HepG2 (cell line): Measurements from ENCODE around the gene DDOST. TPM values are rescaled to one million over a fixed set of nuclear protein-coding genes. Genes with fewer than 3 reads are reported as not detected.
A peak's percentile ranks its signal among the peaks of the same experiment; 100 is the strongest.

Experiments
- ARHGAP35 ChIP-seq: sonication (generic); formaldehyde crosslinking; IDR thresholded peaks from 2 replicates; pipeline ENCODE4 v1.9.0; 2022; ENCODE audit warnings: mild to moderate bottlenecking, inconsistent platforms, moderate library complexity, missing genetic modification reagents, borderline replicate concordance
- CSRNP2 ChIP-seq: sonication (generic); formaldehyde crosslinking; conservative IDR thresholded peaks from 2 replicates; pipeline ENCODE4 v1.8.0; 2022; ENCODE audit warnings: low read depth, missing genetic modification reagents
- DRAP1 ChIP-seq: IDR thresholded peaks from 2 replicates; pipeline ENCODE4 v1.6.1; 2016; ENCODE audit warnings: missing genetic modification reagents, missing compliant biosample characterization
- GATA4 ChIP-seq: sonication (generic); IDR thresholded peaks from 2 replicates; pipeline ENCODE4 v1.6.1; 2016; ENCODE audit warnings: antibody characterized with exemption, low read depth, borderline replicate concordance
- HNF4A ChIP-seq: sonication (generic); formaldehyde crosslinking; IDR thresholded peaks from 2 replicates; pipeline ENCODE4 v1.4.0; 2020; ENCODE audit warnings: missing genetic modification reagents
- KLF16 ChIP-seq, 2 experiments: sonication (generic) in 1 of 2; formaldehyde crosslinking in 1 of 2; IDR thresholded peaks; 2 replicates each; pipeline versions ENCODE4 v1.6.1 to v1.8.0; 2016 to 2023; ENCODE audit warnings: missing genetic modification reagents in 2 of 2, missing compliant biosample characterization in 1 of 2
- MED13 ChIP-seq: sonication (generic); formaldehyde crosslinking; IDR thresholded peaks from 2 replicates; pipeline ENCODE4 v1.5.0; 2020; ENCODE audit warnings: missing genetic modification reagents
- MEIS1 ChIP-seq: sonication (generic); formaldehyde crosslinking; IDR thresholded peaks from 2 replicates; pipeline ENCODE4 v1.9.0; 2021; ENCODE audit warnings: mild to moderate bottlenecking, missing genetic modification reagents, moderate library complexity, borderline replicate concordance
- MTA3 ChIP-seq: sonication (generic); formaldehyde crosslinking; IDR thresholded peaks from 2 replicates; pipeline ENCODE4 v1.4.0; 2020; ENCODE audit warnings: missing genetic modification reagents
- PITX1 ChIP-seq: sonication (generic); formaldehyde crosslinking; IDR thresholded peaks from 2 replicates; pipeline ENCODE4 v1.5.1; 2020; ENCODE audit warnings: mild to moderate bottlenecking, missing genetic modification reagents
- SP1 ChIP-seq, 2 experiments: fragments of 450-650 bp in 1 of 2; sonication (generic) in 1 of 2; formaldehyde crosslinking in 1 of 2; IDR thresholded peaks; 2 replicates each; pipeline versions ENCODE4 v1.4.0 to v1.6.1; 2016 to 2020; ENCODE audit warnings: missing genetic modification reagents in 1 of 2
- SRSF9 ChIP-seq: fragments of 200-400 bp; formaldehyde crosslinking; IDR thresholded peaks from 2 replicates; pipeline ENCODE4 v1.6.1; 2018; ENCODE audit warnings: borderline replicate concordance, mild to moderate bottlenecking, low read depth, low read length; ENCODE audit not compliant: insufficient read depth, poor library complexity, severe bottlenecking
- TGIF2 ChIP-seq: IDR thresholded peaks from 2 replicates; pipeline ENCODE4 v1.6.1; 2016; ENCODE audit warnings: control low read depth, missing compliant biosample characterization
- ZNF792 ChIP-seq: IDR thresholded peaks from 2 replicates; pipeline ENCODE4 v1.6.1; 2016
- ZNF850 ChIP-seq: sonication (generic); formaldehyde crosslinking; conservative IDR thresholded peaks from 2 replicates; pipeline ENCODE4 v1.9.0; 2021; ENCODE audit warnings: mild to moderate bottlenecking, missing genetic modification reagents
- polyA plus RNA-seq, 8 experiments: library from polyadenylated mRNA; depleted of rRNA in 3 of 8; stranded (reverse) in 7 of 8; unstranded in 1 of 8; fragments of >200 nt; fragmentation: Illumina TruSeq in 4 of 8; extraction: Trizol in 4 of 8; gene quantifications; 2 replicates each; pipeline versions ENCODE4 v1.2.1 to v1.2.3, GENCODE V29; 2011 to 2016; ENCODE audit warnings: low read depth in 4 of 8, missing spikeins in 1 of 8, mixed read lengths in 1 of 8; ENCODE audit not compliant: insufficient read depth in 1 of 8
- total RNA-seq, 5 experiments: library from RNA; depleted of rRNA; stranded (reverse); fragments of >200 nt; fragmentation: Illumina TruSeq; extraction: Trizol; gene quantifications; 2 replicates each; pipeline ENCODE4 v1.2.3, GENCODE V29; 2016; ENCODE audit warnings: low read depth in 1 of 5
- TF ChIP-seq, protein P1 (sequence below): sonication (generic); formaldehyde crosslinking; IDR thresholded peaks from 2 replicates; pipeline ENCODE4 v1.5.1; 2020; ENCODE audit warnings: mild to moderate bottlenecking, missing genetic modification reagents, moderate library complexity
- TF ChIP-seq, protein P2 (sequence below): sonication (generic); formaldehyde crosslinking; IDR thresholded peaks from 2 replicates; pipeline ENCODE4 v1.4.0; 2020; ENCODE audit warnings: missing genetic modification reagents
- TF ChIP-seq, protein P3 (sequence below): sonication (generic); IDR thresholded peaks from 2 replicates; pipeline ENCODE4 v1.6.1; 2016; ENCODE audit warnings: low read depth, borderline replicate concordance

The DDOST gene
- total and polyA plus RNA-seq, 2 of the 13 experiments (the other 11 are each of a cell fraction or from before 2014, with no cell fraction given) = 335 to 494 TPM

GRCh38 chr1:20661207-20662109 lies at the start of gene DDOST (continued):
- TF ChIP-seq CSRNP2 (CRISPR knock-in tag) (no peak), MED13 (CRISPR knock-in tag) (peak; percentile 23; the same call in 1 of the 2 replicates), SP1 (IDR thresholded peaks at IDR 0.05) (no peak), SP1 (CRISPR knock-in tag; IDR thresholded peaks at IDR 0.05) (peak; percentile 77), PITX1 (CRISPR knock-in tag) (peak; percentile 6; the same call in 1 of the 2 replicates), MTA3 (CRISPR knock-in tag) (no peak), KLF16 (CRISPR knock-in tag; IDR thresholded peaks at IDR 0.05) (peak in 1 of 2 experiments; percentile 79; a peak in 2 of 4 replicates), GATA4 (no peak), ZNF850 (CRISPR knock-in tag) (no peak), SRSF9 (no peak), TGIF2 (no peak), ARHGAP35 (no peak), DRAP1 (CRISPR knock-in tag) (peak; percentile 69), ZNF792 (CRISPR knock-in tag) (peak; percentile 64; the same call in 1 of the 2 replicates), MEIS1 (CRISPR knock-in tag) (peak; percentile 11; the same call in 1 of the 2 replicates), HNF4A (CRISPR knock-in tag) (no peak; the same call in 1 of the 2 replicates)
- TF ChIP-seq, protein P1, sequence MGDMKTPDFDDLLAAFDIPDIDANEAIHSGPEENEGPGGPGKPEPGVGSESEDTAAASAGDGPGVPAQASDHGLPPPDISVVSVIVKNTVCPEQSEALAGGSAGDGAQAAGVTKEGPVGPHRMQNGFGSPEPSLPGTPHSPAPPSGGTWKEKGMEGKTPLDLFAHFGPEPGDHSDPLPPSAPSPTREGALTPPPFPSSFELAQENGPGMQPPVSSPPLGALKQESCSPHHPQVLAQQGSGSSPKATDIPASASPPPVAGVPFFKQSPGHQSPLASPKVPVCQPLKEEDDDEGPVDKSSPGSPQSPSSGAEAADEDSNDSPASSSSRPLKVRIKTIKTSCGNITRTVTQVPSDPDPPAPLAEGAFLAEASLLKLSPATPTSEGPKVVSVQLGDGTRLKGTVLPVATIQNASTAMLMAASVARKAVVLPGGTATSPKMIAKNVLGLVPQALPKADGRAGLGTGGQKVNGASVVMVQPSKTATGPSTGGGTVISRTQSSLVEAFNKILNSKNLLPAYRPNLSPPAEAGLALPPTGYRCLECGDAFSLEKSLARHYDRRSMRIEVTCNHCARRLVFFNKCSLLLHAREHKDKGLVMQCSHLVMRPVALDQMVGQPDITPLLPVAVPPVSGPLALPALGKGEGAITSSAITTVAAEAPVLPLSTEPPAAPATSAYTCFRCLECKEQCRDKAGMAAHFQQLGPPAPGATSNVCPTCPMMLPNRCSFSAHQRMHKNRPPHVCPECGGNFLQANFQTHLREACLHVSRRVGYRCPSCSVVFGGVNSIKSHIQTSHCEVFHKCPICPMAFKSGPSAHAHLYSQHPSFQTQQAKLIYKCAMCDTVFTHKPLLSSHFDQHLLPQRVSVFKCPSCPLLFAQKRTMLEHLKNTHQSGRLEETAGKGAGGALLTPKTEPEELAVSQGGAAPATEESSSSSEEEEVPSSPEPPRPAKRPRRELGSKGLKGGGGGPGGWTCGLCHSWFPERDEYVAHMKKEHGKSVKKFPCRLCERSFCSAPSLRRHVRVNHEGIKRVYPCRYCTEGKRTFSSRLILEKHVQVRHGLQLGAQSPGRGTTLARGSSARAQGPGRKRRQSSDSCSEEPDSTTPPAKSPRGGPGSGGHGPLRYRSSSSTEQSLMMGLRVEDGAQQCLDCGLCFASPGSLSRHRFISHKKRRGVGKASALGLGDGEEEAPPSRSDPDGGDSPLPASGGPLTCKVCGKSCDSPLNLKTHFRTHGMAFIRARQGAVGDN (CRISPR knock-in tag) = peak; percentile 90
- TF ChIP-seq, protein P2, sequence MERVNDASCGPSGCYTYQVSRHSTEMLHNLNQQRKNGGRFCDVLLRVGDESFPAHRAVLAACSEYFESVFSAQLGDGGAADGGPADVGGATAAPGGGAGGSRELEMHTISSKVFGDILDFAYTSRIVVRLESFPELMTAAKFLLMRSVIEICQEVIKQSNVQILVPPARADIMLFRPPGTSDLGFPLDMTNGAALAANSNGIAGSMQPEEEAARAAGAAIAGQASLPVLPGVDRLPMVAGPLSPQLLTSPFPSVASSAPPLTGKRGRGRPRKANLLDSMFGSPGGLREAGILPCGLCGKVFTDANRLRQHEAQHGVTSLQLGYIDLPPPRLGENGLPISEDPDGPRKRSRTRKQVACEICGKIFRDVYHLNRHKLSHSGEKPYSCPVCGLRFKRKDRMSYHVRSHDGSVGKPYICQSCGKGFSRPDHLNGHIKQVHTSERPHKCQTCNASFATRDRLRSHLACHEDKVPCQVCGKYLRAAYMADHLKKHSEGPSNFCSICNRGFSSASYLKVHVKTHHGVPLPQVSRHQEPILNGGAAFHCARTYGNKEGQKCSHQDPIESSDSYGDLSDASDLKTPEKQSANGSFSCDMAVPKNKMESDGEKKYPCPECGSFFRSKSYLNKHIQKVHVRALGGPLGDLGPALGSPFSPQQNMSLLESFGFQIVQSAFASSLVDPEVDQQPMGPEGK (CRISPR knock-in tag) = peak; percentile 43; the same call in 1 of the 2 replicates
- TF ChIP-seq, protein P3, sequence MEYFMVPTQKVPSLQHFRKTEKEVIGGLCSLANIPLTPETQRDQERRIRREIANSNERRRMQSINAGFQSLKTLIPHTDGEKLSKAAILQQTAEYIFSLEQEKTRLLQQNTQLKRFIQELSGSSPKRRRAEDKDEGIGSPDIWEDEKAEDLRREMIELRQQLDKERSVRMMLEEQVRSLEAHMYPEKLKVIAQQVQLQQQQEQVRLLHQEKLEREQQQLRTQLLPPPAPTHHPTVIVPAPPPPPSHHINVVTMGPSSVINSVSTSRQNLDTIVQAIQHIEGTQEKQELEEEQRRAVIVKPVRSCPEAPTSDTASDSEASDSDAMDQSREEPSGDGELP = peak; percentile 55; the same call in 1 of the 2 replicates
